ENCODE results near the gene ULK4. TPM values are rescaled to one million over a fixed set of nuclear protein-coding genes. Genes with fewer than 3 reads are reported as not detected.

Gene ULK4
- total and polyA plus RNA-seq, 2 of the 8 experiments (the other 6 are each of a cell fraction or from before 2014, with no cell fraction given) = 3.0 to 10.8 TPM

DNA sequence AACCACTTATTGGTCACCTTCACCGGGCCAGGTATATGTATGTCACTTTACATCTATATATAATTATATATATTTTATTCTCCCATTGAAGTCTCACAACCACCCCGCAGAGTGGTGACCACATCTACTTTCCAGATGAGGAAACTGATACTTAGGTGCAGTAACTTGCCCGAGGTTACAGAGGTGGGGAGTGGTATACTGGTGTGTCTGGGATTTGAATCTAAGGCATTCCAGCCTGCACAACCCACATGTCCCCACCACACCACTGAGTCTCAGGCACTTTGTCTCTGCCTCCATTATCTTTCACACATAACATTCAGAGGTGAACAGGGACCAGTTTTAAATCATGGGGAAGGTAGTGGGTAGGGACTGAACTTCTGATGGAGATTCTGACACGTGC lies 501.2 kb downstream of the ULK4 start:
- no peaks in the 10 kb centered on the region for H3K23me2 ChIP-seq (ENCODE audit: low read depth, low read length)
- H4K5ac ChIP-seq (ENCODE audit: insufficient read length, low read depth, low read length) = no peak overlapping the region
- no peak overlapping the region for H3K56ac ChIP-seq (replicated peaks; ENCODE audit: insufficient read length, low read depth, low read length)
- ChIA-PET POLR2A (ENCODE audit: partially characterized antibody) (no interaction called here), CTCF (ENCODE audit: partially characterized antibody) (no interaction called here)
- no peak for FAIRE-seq
- DNase-seq (ENCODE audit: low read depth in 1 of 2, low spot score in 2 of 2) = no peak
- no peak overlapping the region for H3K4me2 ChIP-seq (ENCODE audit: insufficient read depth in 1 of 2, low read depth in 2 of 2, low read length in 2 of 2)
- no peak overlapping the region for H2BK5ac ChIP-seq (ENCODE audit: low read depth, low read length)
- H3K4ac ChIP-seq (replicated peaks; ENCODE audit: insufficient read length, low read depth, low read length) = no peak overlapping the region
- no peaks in the 10 kb centered on the region for H3K36me3 ChIP-seq (ENCODE audit: control insufficient read depth in 2 of 4, insufficient read depth in 4 of 4, low read length in 3 of 4)
- no peak overlapping the region for H2AFZ ChIP-seq (ENCODE audit: low read length)
- H2AK5ac ChIP-seq (ENCODE audit: low read depth, low read length) = no peak overlapping the region
- H4K91ac ChIP-seq (replicated peaks; ENCODE audit: insufficient read length, low read length) = no peak overlapping the region
- H2BK120ac ChIP-seq (replicated peaks; ENCODE audit: low read depth, low read length) = no peak overlapping the region
- H4K8ac ChIP-seq (ENCODE audit: extremely low read depth, insufficient read depth, low read length) = no peak overlapping the region
- H4K20me1 ChIP-seq (replicated peaks in 1 of 2; ENCODE audit: control insufficient read depth in 1 of 2, insufficient read depth in 2 of 2, low read length in 2 of 2) = no peaks in the 10 kb centered on the region
- no peak overlapping the region for H2BK12ac ChIP-seq (ENCODE audit: low read depth, low read length)
- H3K18ac ChIP-seq (ENCODE audit: extremely low read depth, low read length) = no peak overlapping the region
- H3K27ac ChIP-seq (ENCODE audit: low read depth, low read length) = no peak overlapping the region
- H2BK20ac ChIP-seq (ENCODE audit: low read length) = no peak overlapping the region
- no peaks in the 10 kb centered on the region for H3K79me1 ChIP-seq (ENCODE audit: low read depth, low read length)
- H3K27me3 ChIP-seq (replicated peaks in 1 of 4; ENCODE audit: control insufficient read depth in 3 of 4, extremely low read depth in 1 of 4, insufficient read depth in 3 of 4, low read length in 3 of 4) = no peaks in the 10 kb centered on the region
- H3K9me3 ChIP-seq (ENCODE audit: insufficient read depth in 2 of 2, low read depth in 1 of 2, low read length in 1 of 2) = no peaks in the 10 kb centered on the region
- no peak overlapping the region for H3K4me3 ChIP-seq (ENCODE audit: extremely low read depth in 1 of 4, insufficient read depth in 2 of 4, low read depth in 3 of 4, low read length in 4 of 4)
- H2BK15ac ChIP-seq (ENCODE audit: low read length) = no peak overlapping the region
- H3K4me1 ChIP-seq (replicated peaks in 1 of 4; ENCODE audit: control insufficient read depth in 3 of 4, insufficient read depth in 4 of 4, low read length in 3 of 4) = no peaks in the 10 kb centered on the region
- H3K14ac ChIP-seq (ENCODE audit: insufficient read length) = no peak overlapping the region
- 90% methylated on average over 4 of the region's 4 CpGs; no CpG with 5 or more reads in 1 of the 2 experiments for WGBS, 2 experiments (ENCODE audit: extremely low coverage in 1 of 2, insufficient coverage in 1 of 2, insufficient read length in 1 of 2, insufficient replicate concordance in 2 of 2, low coverage in 1 of 2, low lambda C conversion rate in 2 of 2, missing lambda C conversion rate in 1 of 2)
- H3K9ac ChIP-seq (replicated peaks in 1 of 4; ENCODE audit: extremely low read depth in 1 of 4, low read depth in 3 of 4, low read length in 3 of 4) = no peak overlapping the region
- H3K23ac ChIP-seq (ENCODE audit: insufficient read length) = no peak overlapping the region
- no peaks in the 10 kb centered on the region for H3K79me2 ChIP-seq (ENCODE audit: control insufficient read depth in 1 of 2, insufficient read depth in 2 of 2, low read length in 2 of 2)
- no peak for TF ChIP-seq CBX5 (IDR thresholded peaks at IDR 0.05; ENCODE audit: low read depth, low read length)

Measured in H1 (cell line).